GM19035 (cell line): ENCODE measurements around the gene CMKLR1.
A peak's percentile ranks its signal among the peaks of the same experiment; 100 is the strongest.

Source experiments
- ATAC-seq: cut with Tn5 transposase; IDR thresholded peaks from one replicate; pipeline ENCODE4 v1.9.1; 2021; ENCODE audit not compliant: unreplicated experiment

CMKLR1 gene

DNA sequence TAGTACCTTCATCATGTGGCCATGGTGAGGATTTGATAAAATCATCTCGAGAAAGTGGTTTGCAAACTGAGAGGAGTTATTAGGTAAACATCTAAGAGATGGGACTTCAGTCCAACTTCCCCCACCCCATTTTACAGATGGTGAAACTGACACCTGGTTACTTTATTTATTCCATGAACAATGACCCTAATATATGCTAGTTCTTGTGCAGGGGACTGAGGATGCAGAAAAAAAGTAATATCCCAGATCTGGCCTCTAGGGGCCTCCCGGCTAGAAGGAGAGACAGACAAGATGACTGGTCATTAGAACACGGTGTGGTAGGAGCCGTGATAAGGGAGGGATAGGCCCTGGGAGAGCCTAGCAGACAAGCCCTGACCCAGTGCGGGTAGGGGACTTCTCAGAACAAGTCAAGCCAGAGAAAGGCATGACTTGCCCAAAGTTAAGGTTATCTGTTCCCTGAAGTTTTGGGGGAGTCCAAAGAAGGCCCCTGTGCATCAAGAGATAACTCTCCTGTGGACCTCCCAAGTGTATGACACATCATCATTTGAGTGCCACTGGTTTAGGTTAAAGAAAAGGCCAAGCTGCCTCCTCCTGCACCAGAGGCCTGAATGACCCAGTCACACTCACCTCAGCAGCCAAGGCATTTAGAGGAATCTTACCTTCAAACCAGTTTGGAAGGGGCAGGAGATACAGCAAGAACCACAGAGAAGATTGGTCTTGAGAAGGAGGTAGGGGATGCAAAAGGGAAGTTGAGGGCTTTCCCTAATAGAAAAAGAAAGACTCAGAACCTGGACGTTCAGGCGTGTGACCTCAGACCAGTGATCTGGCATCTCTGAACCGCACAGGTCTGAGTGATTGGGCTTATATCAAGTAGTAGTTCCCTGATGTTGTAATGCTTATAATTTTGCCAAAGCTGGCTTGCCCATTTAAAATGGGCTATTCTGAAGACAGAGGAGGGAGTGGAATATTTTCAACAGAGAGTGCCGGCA is 1.6 kb downstream of the CMKLR1 start:
- ATAC-seq: peak; percentile 50

DNA sequence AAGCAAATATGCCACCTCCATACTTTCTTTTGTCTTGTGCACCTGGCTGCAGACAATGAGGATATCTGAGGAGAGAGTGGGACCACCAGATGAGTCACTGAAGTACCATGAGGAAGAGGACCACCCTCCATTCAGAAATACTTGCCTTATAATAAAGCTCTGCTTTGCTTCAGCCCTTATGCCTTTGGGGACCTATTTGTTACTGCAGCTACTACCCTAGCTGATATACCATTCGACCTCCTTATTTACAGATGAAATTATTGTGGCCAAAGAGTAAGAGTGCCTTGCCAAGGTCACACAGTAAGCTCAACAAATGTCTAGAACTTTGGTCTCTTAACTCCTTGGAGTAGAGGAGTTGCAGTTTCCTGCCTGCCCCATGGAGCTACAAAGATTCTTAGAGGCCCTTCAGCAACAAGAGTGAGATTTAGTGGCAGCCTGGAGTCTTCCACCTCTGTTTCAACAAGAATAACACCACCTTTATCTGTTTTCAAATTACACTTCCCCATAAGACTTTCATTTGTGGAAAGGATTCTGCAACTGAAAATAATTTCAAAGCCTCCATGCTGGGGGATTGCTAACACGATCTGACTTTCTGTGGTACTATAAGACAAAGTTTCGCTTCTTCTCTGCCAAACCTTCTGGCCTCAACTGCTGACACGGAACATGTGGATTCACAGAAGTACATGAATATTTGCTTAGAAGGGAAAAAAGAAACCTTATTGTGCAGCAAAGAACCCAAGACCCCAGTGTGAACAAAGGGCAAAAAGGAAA is 3.6 kb downstream of the CMKLR1 start:
- ATAC-seq: peak; percentile 46

DNA sequence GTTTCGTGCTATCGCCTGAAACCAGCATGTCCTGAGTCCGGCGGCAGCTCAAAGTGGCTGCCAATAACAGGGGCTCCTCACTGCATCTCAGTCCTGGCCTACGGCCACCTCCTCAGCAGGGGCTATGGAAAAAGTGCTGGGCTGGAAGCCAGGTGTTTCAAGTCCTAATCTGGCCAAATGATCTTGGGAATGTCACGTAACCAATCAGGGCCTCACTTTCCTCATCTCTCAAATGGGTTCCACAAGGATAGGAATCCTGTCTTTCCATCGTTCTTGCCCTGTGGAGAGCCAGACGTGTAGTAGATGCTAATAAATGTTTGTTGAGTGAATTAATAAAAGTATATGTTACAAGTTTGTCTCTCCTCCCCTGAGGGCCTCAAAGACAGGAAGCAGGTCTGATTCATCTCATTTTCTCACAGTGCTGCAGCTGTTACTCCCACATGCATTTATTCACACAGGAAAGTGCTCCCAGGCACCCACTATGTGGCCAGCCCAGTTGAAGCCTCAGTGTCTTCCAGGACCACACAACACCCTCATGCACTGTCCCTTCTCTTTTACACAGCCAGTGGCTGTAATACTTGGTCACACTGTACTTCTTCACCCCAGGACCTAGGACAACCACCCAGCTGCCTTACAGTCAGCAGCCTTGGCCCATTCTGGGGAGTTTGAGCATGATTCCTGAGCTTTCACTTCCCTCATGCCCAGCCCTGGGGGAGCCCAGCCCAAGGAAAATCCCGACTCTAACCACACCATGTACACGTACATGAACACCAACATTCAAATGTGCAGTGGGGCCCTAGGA is 5.0 kb downstream of the CMKLR1 start:
- ATAC-seq: peak; percentile 50

DNA sequence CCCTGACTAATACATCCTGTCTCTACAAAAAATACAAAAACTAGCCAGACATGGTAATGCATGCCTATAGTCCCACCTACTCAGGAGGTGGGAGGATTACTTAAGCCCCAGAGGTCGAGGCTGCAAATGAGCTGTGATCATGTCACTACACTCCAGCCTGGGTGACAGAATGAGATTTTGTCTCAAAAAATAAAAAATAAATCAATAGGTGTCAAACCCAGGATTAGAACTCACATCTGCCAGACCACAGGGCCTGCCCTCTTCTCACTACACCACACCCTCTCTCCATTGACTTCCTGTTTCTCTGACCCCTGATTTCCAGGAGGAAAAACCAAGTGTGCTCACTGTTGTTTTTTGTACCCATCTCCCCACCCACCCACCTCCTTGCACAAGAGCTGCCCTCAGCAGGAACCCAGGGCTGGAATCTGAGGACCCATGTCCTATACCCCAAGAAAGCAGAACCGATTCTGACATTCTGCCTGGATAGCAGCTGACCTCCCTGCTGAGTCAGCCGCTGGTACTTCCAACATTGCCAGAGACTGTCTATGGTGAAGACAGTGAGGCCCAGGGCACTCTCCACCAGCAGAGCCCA is 6.2 kb downstream of the CMKLR1 start:
- ATAC-seq: no peak

DNA sequence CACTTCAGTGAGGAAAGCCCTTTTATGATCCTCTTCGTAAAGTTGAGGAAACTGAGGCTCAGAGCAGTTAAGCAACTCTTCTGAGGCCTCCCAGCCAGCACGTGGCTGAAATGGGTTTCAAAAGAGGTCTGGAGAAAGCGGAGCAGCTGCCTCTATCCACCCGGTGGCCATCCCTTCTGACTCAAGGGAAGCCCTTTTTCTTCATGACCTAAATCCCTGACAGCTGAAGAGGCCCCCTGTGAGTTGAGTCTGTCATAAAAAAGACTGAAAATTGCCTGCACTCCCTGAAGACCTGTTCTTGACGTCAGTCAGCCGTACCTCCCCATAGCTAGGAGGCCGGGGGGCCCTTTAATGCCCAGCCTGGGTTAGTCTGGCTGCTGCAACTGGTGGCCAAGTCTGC is 10.7 kb downstream of the CMKLR1 start:
- ATAC-seq: no peak

DNA sequence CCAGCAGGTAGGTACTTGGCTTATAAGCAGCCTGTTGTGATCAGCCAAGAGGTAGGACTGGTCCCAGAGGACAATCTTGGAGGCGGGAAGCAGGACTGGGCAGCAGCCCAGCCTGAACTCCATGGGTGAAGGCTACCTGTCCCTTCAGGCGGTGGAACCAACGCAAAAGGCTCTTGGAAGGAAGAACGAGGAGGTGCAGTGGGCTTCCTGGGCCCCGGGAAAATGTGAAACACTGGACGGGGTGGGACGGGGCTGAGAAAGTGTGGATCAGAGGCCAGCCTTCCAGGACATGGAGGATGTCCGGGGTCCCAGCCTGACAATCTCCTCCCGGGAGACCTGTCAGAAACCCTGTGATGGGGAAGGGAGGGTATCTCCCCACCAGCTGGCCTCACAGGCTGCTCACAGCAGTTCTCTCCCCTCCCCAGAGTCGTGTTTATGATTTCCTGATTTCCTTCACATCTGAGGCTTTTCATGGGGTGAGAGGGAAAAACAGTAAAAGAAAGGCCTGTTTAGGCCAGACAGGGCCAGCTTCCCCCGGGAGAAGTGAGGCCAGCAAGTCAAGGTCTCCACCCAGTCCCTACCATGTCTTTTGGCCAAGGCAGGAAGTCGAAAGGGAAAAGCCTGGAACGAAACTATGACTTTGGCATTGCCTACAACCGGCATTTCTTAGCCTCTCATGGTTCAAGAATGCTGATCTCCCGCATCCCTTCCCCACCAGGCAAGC is 11.3 kb downstream of the CMKLR1 start:
- no peak for ATAC-seq

DNA sequence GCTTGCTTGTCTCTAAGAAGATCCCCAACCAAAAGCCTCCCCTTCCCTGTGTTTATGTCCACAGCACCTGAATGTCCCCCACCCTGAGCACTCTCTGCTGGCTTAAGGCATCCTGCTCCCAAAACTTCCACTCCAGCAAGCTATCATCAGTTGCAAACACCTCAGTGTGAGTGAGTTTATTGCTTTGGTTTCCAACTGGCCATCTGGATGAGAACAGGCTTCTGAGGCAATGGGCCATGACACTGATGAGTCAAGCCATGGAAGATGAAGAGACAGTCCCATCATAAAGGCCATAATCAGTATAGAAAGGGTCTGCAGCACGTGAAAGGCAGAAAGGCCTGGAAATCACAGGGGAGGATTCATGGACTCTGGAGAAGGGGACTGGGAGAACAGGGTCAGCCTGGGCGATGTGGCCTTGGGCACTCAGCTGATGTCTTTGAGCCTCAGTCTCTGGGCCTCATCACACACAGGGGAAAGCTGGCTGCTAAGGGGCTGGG is 12.8 kb downstream of the CMKLR1 start:
- no peak for ATAC-seq

DNA sequence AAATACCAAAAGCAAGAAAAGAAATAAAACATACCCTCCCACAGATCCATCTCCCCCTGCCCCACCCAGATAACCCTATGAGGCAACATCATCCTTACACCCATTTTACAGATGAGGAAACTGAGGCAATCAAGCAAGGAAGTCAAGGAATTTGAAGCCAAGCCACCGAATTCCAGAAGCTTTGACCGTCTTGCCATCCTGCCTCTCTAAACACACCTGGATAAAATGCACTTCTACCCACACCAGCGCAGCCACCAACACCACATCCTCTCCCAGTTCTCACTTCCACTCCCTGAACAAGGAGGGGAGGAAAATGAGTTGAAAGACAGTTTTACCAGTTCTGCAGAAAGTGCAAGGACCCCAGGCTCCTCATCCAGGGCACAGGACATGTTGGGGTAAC is 13.6 kb downstream of the CMKLR1 start:
- ATAC-seq: no peak

DNA sequence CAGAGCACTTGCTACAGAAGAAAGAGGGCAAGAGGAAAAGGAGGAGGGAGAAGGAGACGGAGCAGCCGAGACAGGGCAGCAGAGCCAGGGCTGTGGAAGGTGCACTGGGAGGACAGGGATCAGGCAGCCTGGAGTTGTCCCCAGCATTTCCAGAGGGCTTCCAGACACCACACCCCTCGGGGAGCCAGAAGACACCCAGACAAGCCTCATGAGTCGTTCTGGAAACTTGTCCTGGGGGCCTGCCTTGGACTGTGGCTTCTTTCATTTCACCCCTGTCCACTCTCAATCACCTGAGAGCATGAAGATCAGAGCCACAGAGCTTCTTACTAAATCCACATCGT is 14.1 kb downstream of the CMKLR1 start:
- no peak for ATAC-seq

DNA sequence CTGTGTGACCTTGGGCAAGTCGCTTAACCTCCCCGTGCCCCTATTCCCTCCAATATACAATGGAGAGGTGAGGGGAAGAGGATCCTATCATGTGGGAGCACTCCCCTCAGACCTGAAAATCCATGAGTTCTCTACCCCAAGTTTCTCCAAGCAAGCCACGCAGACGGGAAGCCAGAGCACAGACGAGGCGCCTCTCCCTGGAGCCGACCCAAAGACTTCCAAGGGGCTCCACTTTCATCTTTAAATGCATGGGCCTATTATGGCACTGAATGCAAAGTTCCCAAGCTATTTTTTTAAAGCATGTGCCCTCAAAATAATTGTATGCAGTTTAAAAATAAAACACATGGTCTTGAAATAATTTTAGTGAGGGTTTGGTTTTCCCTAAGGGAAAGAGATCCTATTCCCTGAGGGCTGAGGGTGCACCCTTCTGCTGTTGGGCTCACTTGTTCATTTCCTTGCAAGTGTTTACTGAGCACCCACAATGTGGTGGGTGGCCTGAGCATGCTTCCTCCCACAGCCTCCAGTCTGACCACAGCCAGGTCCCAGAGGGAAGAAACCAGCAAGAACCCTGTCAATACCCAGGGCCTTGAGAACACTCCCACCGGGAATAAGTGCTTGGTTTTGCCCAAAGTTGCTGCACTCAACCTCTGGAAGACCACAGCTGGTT is 14.6 kb downstream of the CMKLR1 start:
- ATAC-seq: no peak

DNA sequence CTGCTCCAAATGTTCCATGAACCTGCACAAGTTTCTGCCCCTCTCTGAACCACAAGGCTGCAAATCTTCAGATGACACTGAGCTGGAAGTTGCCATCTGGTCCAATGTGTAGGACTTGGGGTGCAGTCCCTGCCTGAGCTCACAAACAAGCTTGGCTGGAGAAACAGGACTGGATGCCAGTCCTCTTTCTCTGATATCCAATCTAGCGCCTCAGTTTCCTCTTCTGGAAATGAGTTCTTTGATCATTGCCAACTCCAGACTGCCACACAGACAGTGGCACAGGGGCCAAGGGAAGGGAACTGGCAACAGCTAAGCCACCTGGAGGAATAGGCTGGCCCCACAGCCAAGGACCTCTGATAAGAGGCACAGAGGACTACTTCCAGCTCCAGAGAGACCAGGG is 15.5 kb downstream of the CMKLR1 start:
- no peak for ATAC-seq

DNA sequence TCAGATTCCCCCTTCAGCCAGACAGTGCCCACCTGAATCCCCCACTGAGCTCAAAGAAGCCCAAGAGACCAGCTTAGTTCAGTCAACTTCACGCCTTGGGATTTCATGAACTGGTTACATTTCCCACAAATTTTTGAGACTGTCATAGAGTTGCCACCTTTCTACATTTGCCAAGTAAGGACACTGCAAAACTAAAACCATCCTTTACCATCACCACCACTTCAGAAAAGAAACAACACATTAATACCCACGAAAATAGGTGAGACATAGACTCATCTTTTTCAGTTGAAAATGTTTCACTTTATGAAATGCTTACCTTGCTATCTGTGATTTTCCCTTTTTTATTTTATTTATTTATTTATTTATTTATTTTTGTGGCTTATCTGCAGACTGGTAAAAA is 16.1 kb downstream of the CMKLR1 start:
- ATAC-seq: no peak

DNA sequence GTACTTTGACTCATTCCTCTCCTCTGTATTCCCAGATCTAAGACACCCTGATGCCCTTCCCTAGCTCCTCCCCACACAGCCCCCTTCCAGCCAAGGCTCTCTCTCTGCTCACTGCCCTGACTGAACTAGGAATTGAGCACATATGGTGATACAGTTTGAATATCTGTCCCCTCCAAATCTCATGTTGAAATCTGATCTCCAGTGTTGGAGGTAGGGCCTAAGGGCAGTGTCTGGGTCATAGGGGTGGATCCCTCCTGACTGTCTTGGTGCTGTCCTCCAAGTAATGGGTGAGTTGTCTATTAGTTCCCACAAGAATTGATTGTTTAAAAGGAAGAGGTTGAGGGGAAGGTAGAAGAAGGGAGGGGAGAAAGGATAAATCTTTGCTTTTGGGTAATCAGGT is 17.4 kb downstream of the CMKLR1 start:
- ATAC-seq: no peak

DNA sequence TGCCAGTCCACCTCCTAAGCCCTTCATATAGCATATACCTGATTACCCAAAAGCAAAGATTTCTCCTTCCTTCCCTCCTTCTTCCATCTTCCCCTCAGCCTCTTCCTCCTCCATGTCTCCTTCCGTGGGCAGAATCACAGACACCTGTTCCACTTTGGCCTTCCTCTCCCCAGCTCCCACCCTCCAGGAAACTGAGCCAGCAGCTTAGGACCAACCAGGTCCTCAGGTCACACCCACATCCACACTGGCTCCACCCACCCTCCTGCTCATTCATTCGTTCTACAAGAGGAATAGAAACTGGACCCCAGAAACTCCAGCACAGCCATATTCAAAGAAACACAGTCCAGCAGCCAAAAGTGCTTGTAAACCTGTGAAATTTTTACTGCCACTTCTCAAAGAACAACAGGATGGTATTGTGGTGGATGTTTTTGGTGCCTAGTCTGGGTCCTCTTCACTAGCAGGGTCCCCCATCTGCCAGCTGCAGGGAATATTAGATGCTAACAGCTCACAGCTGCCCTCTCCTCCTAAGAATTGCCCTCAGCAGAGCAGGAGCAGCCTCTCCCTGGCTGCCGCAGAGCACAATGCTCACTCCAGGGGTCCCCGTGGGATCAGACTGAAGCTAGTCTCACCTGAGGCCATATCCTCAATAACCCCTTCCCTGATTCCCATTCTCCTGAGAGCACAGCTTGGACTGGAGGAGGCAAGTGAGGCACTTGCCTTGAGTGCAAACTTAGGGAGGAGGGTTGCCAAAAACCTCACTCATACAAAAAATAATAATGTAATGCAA is 18.4 kb downstream of the CMKLR1 start:
- ATAC-seq: no peak

DNA sequence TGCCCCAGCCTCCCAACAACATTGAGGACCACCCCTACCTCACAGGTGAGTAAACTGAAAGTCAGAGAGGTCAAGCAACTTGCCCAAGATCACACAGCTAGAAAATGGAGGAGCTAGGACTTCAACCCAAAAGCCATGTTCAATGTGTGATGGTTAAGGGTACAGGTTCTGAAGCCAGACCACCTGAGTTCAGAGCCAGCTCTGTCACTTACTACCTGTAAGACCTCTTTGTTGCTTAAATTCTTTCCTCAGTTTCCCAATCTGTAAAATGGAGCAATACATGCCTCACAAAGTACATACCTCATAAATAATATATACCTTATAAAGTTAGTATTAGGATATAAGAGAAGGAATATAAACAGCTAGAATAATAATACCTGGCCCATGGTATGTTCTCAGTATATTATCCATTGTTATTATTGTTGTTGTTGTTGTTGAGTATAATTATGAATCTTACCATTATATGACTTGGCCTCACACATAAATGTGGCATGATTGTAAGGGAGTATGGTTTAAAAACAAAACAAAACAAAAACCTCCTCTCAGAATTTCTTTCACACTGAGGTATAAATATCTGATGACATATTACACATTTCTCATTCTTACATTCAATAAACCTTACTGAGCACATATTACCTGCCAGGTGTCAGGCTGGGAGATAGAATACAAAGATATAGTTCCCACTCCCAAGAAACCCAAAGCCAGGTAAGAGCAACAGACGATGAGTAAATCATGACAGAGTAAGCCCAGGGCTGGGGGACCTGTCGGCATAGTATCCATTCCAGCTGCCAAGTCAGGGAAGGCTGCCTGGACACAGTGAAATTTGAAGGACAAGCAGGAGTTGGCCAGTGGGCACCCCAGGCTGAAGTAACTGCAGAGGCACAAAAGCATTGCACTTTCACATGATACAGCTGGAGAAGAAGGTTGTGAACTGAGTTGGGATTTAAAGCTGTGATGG is 19.6 kb downstream of the CMKLR1 start:
- ATAC-seq: no peak

DNA sequence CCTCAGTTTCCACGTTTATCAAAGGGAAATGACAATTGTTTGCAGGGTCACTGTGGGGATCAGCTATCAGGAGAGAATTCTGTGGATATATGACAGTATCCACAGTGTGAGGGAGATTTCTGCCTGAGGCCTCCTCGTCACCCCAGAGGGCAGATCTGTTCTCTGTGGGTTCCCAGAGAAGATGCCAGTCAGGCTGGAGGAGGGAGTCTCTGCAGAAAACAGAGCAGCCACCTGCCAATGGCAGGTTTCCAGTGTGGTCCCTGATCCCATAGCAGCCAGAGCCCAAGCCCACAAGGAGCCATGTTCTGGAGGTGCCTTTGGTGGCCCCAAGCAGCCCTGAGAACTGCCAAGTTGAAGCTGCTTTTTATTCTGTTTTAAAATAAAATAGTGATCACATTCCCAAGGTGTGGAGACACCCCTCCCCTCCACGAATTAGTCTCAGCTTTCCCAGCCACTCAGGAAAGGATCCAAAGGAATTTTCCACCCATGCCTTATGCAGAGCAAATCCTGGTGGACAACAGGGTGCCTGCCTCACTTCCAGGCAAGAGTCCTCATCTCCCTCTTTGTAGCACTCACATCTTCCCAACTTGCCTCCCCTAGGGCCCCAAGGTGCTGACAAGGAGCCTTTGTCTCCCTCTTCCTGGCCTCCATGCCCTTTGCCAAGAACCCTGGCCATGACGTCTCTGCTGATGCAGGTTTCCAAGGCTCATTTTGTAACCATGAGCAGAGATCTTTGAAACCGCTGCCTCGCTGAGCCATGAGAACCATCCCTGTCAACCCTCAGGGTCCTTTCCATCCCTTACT is 20.4 kb downstream of the CMKLR1 start:
- no peak for ATAC-seq
